ENCODE data around the gene ZC3HAV1L.

Gene ZC3HAV1L

GRCh38 chr7:138982204-138982623 is 53.6 kb downstream of the ZC3HAV1L start:
- H3K27ac ChIP-seq (replicated peaks; ENCODE audit: low read length): no peak overlapping the region

GRCh38 chr7:138981332-138982203 is 54.3 kb downstream of the ZC3HAV1L start, which contains the start of gene KIAA1549:
TSS of gene KIAA1549 (minus strand) at chr7:138981389. CDS start at chr7:138981269, 120 bp downstream.
- Histone ChIP-seq H3K79me1 (ENCODE audit: low read depth, low read length) (peaks cover 6% of the 10 kb centered on the region), H3K9me3 (replicated peaks in 1 of 2; ENCODE audit: control insufficient read depth in 2 of 2, insufficient read depth in 1 of 2, low read depth in 1 of 2, low read length in 2 of 2) (no peaks in the 10 kb centered on the region), H4K8ac (ENCODE audit: low read depth, low read length) (no peak within 1 kb of the TSS), H3K36me3 (replicated peaks in 1 of 2; ENCODE audit: control insufficient read depth in 2 of 2, insufficient read depth in 2 of 2, low read length in 2 of 2) (peaks cover 1 to 4% of the 10 kb centered on the region in 2 donors), H4K91ac (ENCODE audit: low read depth, low read length, poor library complexity) (peak within 1 kb of the TSS; percentile 87), H2AFZ (ENCODE audit: low read length) (peak within 1 kb of the TSS; percentile 98), H3K27me3 (ENCODE audit: control insufficient read depth in 3 of 3, insufficient read depth in 3 of 3, low read depth in 1 of 3, low read length in 3 of 3) (no peaks in the 10 kb centered on the region), H3K4me1 (ENCODE audit: control insufficient read depth in 2 of 2, insufficient read depth in 1 of 2, low read depth in 1 of 2, low read length in 2 of 2) (peaks cover 12 to 14% of the 10 kb centered on the region in 2 donors), H3K4me2 (ENCODE audit: insufficient read depth, low read length, poor library complexity, severe bottlenecking) (peak within 1 kb of the TSS; percentile 81), H2BK15ac (ENCODE audit: low read length) (no peak within 1 kb of the TSS), H3K27ac (replicated peaks; ENCODE audit: low read length) (peak within 1 kb of the TSS; percentile 70), H2BK5ac (ENCODE audit: low read length) (peak within 1 kb of the TSS; percentile 56), H3K14ac (ENCODE audit: low read length) (peak within 1 kb of the TSS; percentile 89), H3K23ac (ENCODE audit: low read depth, low read length, poor library complexity) (peak within 1 kb of the TSS; percentile 96), H3K4me3 (ENCODE audit: low read length in 2 of 2) (peak within 1 kb of the TSS; percentile 88 to 91), H2BK120ac (ENCODE audit: low read depth, low read length) (peak within 1 kb of the TSS; percentile 62), H3K18ac (ENCODE audit: low read length) (peak within 1 kb of the TSS; percentile 95), H2BK12ac (ENCODE audit: low read length) (no peak within 1 kb of the TSS), H3K4ac (ENCODE audit: low read length) (no peak within 1 kb of the TSS), H3K9ac (ENCODE audit: low read depth, low read length, poor library complexity) (peak within 1 kb of the TSS; percentile 87), H2AK5ac (ENCODE audit: low read depth, low read length) (peak within 1 kb of the TSS; percentile 38)
- WGBS, 2 donors (ENCODE audit: extremely low coverage in 2 of 2, insufficient read length in 2 of 2, insufficient replicate concordance in 1 of 2): no CpG with 5 or more reads among the region's 105 CpGs
- peak; percentile 69 for DNase-seq (ENCODE audit: low spot score)

More at GRCh38 chr7:138982204-138982623, 53.6 kb downstream of the ZC3HAV1L start:
- no peak overlapping the region for H2BK5ac ChIP-seq (ENCODE audit: low read length)
- H4K8ac ChIP-seq (ENCODE audit: low read depth, low read length): no peak overlapping the region
- peak overlapping the region; percentile 88 to 91 for H3K4me3 ChIP-seq (ENCODE audit: low read length in 2 of 2)
- H3K36me3 ChIP-seq (replicated peaks in 1 of 2; ENCODE audit: control insufficient read depth in 2 of 2, insufficient read depth in 2 of 2, low read length in 2 of 2): peaks cover 1 to 4% of the 10 kb centered on the region in 2 donors
- H2BK15ac ChIP-seq (ENCODE audit: low read length): no peak overlapping the region
- no CpG with 5 or more reads among the region's 14 CpGs for WGBS, 2 donors (ENCODE audit: extremely low coverage in 2 of 2, insufficient read length in 2 of 2, insufficient replicate concordance in 1 of 2)
- no peak overlapping the region for H3K9ac ChIP-seq (ENCODE audit: low read depth, low read length, poor library complexity)
- H3K23ac ChIP-seq (ENCODE audit: low read depth, low read length, poor library complexity): peak overlapping the region; percentile 96
- no peak overlapping the region for H3K14ac ChIP-seq (ENCODE audit: low read length)
- H3K4me2 ChIP-seq (ENCODE audit: insufficient read depth, low read length, poor library complexity, severe bottlenecking): peak overlapping the region; percentile 81
- no peaks in the 10 kb centered on the region for H3K9me3 ChIP-seq (replicated peaks in 1 of 2; ENCODE audit: control insufficient read depth in 2 of 2, insufficient read depth in 1 of 2, low read depth in 1 of 2, low read length in 2 of 2)
- H2BK12ac ChIP-seq (ENCODE audit: low read length): no peak overlapping the region
- H3K4me1 ChIP-seq (ENCODE audit: control insufficient read depth in 2 of 2, insufficient read depth in 1 of 2, low read depth in 1 of 2, low read length in 2 of 2): peaks cover 12 to 14% of the 10 kb centered on the region in 2 donors
- H2AFZ ChIP-seq (ENCODE audit: low read length): peak overlapping the region; percentile 98
- peak overlapping the region; percentile 87 for H4K91ac ChIP-seq (ENCODE audit: low read depth, low read length, poor library complexity)
- DNase-seq (ENCODE audit: low spot score): no peak
- H3K18ac ChIP-seq (ENCODE audit: low read length): peak overlapping the region; percentile 95
- peaks cover 6% of the 10 kb centered on the region for H3K79me1 ChIP-seq (ENCODE audit: low read depth, low read length)
- peak overlapping the region; percentile 62 for H2BK120ac ChIP-seq (ENCODE audit: low read depth, low read length)
- H3K4ac ChIP-seq (ENCODE audit: low read length): no peak overlapping the region
- H2AK5ac ChIP-seq (ENCODE audit: low read depth, low read length): peak overlapping the region; percentile 1
- H3K27me3 ChIP-seq (ENCODE audit: control insufficient read depth in 3 of 3, insufficient read depth in 3 of 3, low read depth in 1 of 3, low read length in 3 of 3): no peaks in the 10 kb centered on the region

GRCh38 chr7:138980563-138981291 is 55.1 kb downstream of the ZC3HAV1L start:
- no peak for DNase-seq (ENCODE audit: low spot score)
- no peaks in the 10 kb centered on the region for H3K9me3 ChIP-seq (replicated peaks in 1 of 2; ENCODE audit: control insufficient read depth in 2 of 2, insufficient read depth in 1 of 2, low read depth in 1 of 2, low read length in 2 of 2)
- H3K27me3 ChIP-seq (ENCODE audit: control insufficient read depth in 3 of 3, insufficient read depth in 3 of 3, low read depth in 1 of 3, low read length in 3 of 3): no peaks in the 10 kb centered on the region
- no peak overlapping the region for H3K23ac ChIP-seq (ENCODE audit: low read depth, low read length, poor library complexity)
- peak overlapping the region; percentile 88 to 91 for H3K4me3 ChIP-seq (ENCODE audit: low read length in 2 of 2)
- H2AK5ac ChIP-seq (ENCODE audit: low read depth, low read length): peak overlapping the region; percentile 38
- H3K18ac ChIP-seq (ENCODE audit: low read length): peak overlapping the region; percentile 94
- no peak overlapping the region for H3K4ac ChIP-seq (ENCODE audit: low read length)
- peaks cover 6% of the 10 kb centered on the region for H3K79me1 ChIP-seq (ENCODE audit: low read depth, low read length)
- no peak overlapping the region for H4K91ac ChIP-seq (ENCODE audit: low read depth, low read length, poor library complexity)
- H2BK5ac ChIP-seq (ENCODE audit: low read length): peak overlapping the region; percentile 26
- peak overlapping the region; percentile 87 for H3K9ac ChIP-seq (ENCODE audit: low read depth, low read length, poor library complexity)
- no peak overlapping the region for H4K8ac ChIP-seq (ENCODE audit: low read depth, low read length)
- H3K4me2 ChIP-seq (ENCODE audit: insufficient read depth, low read length, poor library complexity, severe bottlenecking): peak overlapping the region; percentile 79
- no peak overlapping the region for H2BK120ac ChIP-seq (ENCODE audit: low read depth, low read length)
- no peak overlapping the region for H2BK12ac ChIP-seq (ENCODE audit: low read length)
- H3K4me1 ChIP-seq (ENCODE audit: control insufficient read depth in 2 of 2, insufficient read depth in 1 of 2, low read depth in 1 of 2, low read length in 2 of 2): peaks cover 13 to 15% of the 10 kb centered on the region in 2 donors
- peak overlapping the region; percentile 93 for H2AFZ ChIP-seq (ENCODE audit: low read length)
- WGBS, 2 donors (ENCODE audit: extremely low coverage in 2 of 2, insufficient read length in 2 of 2, insufficient replicate concordance in 1 of 2): no CpG with 5 or more reads among the region's 68 CpGs
- H3K27ac ChIP-seq (replicated peaks; ENCODE audit: low read length): peak overlapping the region; percentile 70
- no peak overlapping the region for H2BK15ac ChIP-seq (ENCODE audit: low read length)
- peak overlapping the region; percentile 89 for H3K14ac ChIP-seq (ENCODE audit: low read length)
- H3K36me3 ChIP-seq (replicated peaks in 1 of 2; ENCODE audit: control insufficient read depth in 2 of 2, insufficient read depth in 2 of 2, low read length in 2 of 2): peaks cover 1 to 4% of the 10 kb centered on the region in 2 donors
